ENCODE results near the gene BCL11A.
A peak's percentile ranks its signal among the peaks of the same experiment; 100 is the strongest.

Gene BCL11A

DNA sequence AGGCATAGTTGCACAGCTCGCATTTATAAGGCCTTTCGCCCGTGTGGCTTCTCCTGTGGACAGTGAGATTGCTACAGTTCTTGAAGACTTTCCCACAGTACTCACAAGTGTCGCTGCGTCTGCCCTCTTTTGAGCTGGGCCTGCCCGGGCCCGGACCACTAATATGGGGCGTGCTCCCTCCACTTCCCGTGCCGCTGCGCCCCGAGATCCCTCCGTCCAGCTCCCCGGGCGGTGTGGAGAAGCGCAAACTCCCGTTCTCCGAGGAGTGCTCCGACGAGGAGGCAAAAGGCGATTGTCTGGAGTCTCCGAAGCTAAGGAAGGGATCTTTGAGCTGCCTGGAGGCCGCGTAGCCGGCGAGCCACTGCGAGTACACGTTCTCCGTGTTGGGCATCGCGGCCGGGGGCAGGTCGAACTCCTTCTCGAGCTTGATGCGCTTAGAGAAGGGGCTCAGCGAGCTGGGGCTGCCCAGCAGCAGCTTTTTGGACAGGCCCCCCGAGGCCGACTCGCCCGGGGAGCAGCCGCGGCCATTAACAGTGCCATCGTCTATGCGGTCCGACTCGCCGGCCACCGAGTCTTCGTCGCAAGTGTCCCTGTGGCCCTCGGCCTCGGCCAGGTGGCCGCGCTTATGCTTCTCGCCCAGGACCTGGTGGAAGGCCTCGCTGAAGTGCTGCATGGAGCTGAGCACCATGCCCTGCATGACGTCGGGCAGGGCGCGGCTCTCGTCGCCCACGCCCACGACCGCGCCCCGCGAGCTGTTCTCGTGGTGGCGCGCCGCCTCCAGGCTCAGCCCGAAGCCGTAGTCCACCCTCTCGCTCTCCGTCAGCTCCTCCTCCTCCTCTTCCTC lies 92.7 kb downstream of the BCL11A start:
- no peak for ATAC-seq
- no peak for TF ChIP-seq TSHZ2 (CRISPR knock-in tag; IDR thresholded peaks at IDR 0.05)
- TF ChIP-seq ISL1 (CRISPR knock-in tag; IDR thresholded peaks at IDR 0.05) = no peak
- no peak for TF ChIP-seq CREB5 (CRISPR knock-in tag; IDR thresholded peaks at IDR 0.05; ENCODE audit: low read depth)
- no peak for TF ChIP-seq ZFP30 (CRISPR knock-in tag; IDR thresholded peaks at IDR 0.05)
- no peak for TF ChIP-seq PATZ1 (CRISPR knock-in tag; IDR thresholded peaks at IDR 0.05; ENCODE audit: borderline replicate concordance)
- no peak for TF ChIP-seq ZNF70 (CRISPR knock-in tag; IDR thresholded peaks at IDR 0.05)
- TF ChIP-seq TOX (CRISPR knock-in tag; IDR thresholded peaks at IDR 0.05; ENCODE audit: borderline replicate concordance) = no peak
- no peak for TF ChIP-seq PPARA (CRISPR knock-in tag; IDR thresholded peaks at IDR 0.05; ENCODE audit: borderline replicate concordance)
- TF ChIP-seq OSR1 (CRISPR knock-in tag; IDR thresholded peaks at IDR 0.05) = no peak
- TF ChIP-seq GLIS3 (CRISPR knock-in tag; IDR thresholded peaks at IDR 0.05) = no peak
- no peak for TF ChIP-seq RARB (CRISPR knock-in tag; IDR thresholded peaks at IDR 0.05)
- TF ChIP-seq BACH2 (CRISPR knock-in tag; IDR thresholded peaks at IDR 0.05; ENCODE audit: borderline replicate concordance) = no peak
- no peak for TF ChIP-seq TCF4 (CRISPR knock-in tag; IDR thresholded peaks at IDR 0.05; ENCODE audit: borderline replicate concordance)
- no peak for TF ChIP-seq ZNF8 (CRISPR knock-in tag; IDR thresholded peaks at IDR 0.05)

DNA sequence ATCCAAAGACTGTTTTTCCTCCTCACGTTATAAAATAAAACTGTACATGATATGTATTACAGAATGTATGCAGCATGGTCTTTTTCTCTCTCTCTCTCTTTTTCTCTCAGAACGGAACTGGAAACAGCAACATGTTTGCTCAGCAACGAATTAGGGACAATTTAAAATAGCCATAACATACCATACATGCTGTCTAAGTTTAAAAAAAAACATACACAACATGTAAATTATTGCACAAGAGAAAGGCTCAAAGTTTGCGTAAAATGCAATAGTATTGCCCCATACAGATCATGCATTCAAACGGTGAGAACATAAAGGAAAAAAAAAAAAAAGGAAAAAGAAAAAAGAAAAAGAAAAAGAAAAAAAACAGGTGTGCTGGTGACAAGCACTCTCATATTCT lies 93.6 kb downstream of the BCL11A start:
- TF ChIP-seq PATZ1 (CRISPR knock-in tag; IDR thresholded peaks at IDR 0.05; ENCODE audit: borderline replicate concordance) (no peak), TOX (CRISPR knock-in tag; IDR thresholded peaks at IDR 0.05; ENCODE audit: borderline replicate concordance) (no peak), CSDC2 (CRISPR knock-in tag; IDR thresholded peaks at IDR 0.05) (no peak), GLIS3 (CRISPR knock-in tag; IDR thresholded peaks at IDR 0.05) (no peak), ZNF565 (CRISPR knock-in tag; conservative IDR thresholded peaks at IDR 0.05; ENCODE audit: low read depth) (no peak), ZNF70 (CRISPR knock-in tag; IDR thresholded peaks at IDR 0.05) (no peak), ZC3H10 (CRISPR knock-in tag; IDR thresholded peaks at IDR 0.05) (no peak)
- ATAC-seq = no peak

DNA sequence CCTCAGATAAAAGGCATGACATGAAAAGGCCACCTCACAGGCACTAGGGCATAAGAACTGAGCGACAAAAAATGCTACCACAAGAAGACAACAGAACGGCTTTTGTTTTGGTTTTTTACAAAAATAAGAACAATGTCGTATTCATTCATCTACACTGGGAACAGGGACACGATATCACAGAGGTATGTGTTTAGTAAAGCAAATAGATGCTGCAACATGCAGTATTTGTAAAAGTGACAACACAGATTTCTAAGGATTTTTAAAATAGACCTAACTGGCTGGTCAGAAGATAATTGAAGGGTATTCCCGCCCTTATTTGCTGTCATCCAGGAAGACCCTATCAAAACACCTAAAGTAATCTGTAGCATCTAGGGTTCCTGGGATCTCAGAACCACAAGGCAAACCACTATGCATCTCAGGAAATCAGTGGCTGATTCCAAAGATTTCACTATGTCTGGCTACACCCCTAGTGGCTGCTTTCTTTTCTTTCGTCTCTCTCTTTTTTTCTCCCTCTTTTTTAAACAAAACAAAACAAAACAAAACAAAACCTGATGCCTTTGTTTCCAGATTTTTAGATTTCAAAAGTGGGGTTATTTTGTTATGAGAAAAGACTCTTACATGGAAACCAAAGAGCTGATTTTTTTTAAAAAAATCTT lies 97.2 kb downstream of the BCL11A start:
- TF ChIP-seq TOX (CRISPR knock-in tag; IDR thresholded peaks at IDR 0.05; ENCODE audit: borderline replicate concordance) (no peak), ZFP30 (CRISPR knock-in tag; IDR thresholded peaks at IDR 0.05) (peak; percentile 66)
- no peak for ATAC-seq

GRCh38 chr2:60453872-60454271 lies 99.6 kb downstream of the BCL11A start:
- TF ChIP-seq ZC3H10 (CRISPR knock-in tag; IDR thresholded peaks at IDR 0.05) = no peak
- TF ChIP-seq, protein P1, sequence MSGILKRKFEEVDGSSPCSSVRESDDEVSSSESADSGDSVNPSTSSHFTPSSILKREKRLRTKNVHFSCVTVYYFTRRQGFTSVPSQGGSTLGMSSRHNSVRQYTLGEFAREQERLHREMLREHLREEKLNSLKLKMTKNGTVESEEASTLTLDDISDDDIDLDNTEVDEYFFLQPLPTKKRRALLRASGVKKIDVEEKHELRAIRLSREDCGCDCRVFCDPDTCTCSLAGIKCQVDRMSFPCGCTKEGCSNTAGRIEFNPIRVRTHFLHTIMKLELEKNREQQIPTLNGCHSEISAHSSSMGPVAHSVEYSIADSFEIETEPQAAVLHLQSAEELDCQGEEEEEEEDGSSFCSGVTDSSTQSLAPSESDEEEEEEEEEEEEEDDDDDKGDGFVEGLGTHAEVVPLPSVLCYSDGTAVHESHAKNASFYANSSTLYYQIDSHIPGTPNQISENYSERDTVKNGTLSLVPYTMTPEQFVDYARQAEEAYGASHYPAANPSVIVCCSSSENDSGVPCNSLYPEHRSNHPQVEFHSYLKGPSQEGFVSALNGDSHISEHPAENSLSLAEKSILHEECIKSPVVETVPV (CRISPR knock-in tag; IDR thresholded peaks at IDR 0.05) = no peak
- no peak for TF ChIP-seq RARB (CRISPR knock-in tag; IDR thresholded peaks at IDR 0.05)
- ATAC-seq = no peak

Data from SK-N-SH treated with all-trans-retinoic acid at 6 μM for 48 hours (cell line).